ELR (cell line): Measurements from ENCODE around the gene IFNE.

Experiments
- DNase-seq: peaks from one replicate; pipeline ENCODE4 v3.0.0-alpha.2; 2015; ENCODE audit warnings: low read depth

IFNE gene, protein sequence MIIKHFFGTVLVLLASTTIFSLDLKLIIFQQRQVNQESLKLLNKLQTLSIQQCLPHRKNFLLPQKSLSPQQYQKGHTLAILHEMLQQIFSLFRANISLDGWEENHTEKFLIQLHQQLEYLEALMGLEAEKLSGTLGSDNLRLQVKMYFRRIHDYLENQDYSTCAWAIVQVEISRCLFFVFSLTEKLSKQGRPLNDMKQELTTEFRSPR

GRCh38 chr9:21482213-21482612, at the start of gene IFNE:
Gene IFNE, minus strand, starts transcription at chr9:21482313. Its CDS starts 619 bp downstream, at chr9:21481694.
- DNase-seq, result no peak

- DNase-seq, result no peak
Observed at GRCh38 chr9:21528123-21528808, 46.2 kb upstream of the IFNE start.

DNA sequence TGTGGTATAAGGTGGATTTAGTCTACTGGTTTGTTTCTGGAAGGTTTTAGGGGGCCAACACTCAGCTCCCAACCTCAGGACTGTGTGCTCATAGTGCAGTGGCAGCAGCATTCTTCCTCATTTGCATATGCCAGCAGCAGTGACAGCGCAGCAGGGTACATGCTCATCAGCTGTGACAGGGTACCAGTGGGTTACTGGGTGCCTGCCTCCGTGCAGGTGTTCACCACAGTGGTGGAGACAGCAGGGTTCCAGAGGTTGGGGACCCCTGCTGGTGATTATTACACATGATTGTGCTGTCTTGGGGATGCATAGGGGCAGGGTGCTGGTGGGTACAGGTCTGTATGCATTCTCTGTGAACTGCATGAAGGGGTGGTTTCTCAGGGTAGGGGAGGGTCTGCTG, 45.5 kb upstream of the IFNE start:
- no peak for DNase-seq

DNA sequence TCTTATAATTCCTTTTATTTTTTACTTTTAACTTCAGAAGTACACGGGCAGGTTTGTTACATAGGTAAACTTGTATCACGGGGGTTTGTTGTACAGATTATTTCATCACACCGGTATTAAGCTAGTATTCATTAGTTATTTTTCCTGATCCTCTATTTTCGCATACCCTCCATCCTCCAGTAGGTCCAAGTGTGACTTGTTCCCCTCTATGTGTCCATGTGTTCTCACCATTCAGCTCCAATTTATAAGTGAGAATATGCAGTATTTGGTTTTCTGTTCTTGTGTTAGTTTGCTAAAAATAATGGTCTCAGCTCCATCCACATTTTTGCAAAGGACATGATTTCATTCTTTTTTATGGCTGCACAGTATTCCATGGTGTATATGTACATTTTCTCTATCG, 43.1 kb upstream of the IFNE start:
- DNase-seq, result no peak

DNA sequence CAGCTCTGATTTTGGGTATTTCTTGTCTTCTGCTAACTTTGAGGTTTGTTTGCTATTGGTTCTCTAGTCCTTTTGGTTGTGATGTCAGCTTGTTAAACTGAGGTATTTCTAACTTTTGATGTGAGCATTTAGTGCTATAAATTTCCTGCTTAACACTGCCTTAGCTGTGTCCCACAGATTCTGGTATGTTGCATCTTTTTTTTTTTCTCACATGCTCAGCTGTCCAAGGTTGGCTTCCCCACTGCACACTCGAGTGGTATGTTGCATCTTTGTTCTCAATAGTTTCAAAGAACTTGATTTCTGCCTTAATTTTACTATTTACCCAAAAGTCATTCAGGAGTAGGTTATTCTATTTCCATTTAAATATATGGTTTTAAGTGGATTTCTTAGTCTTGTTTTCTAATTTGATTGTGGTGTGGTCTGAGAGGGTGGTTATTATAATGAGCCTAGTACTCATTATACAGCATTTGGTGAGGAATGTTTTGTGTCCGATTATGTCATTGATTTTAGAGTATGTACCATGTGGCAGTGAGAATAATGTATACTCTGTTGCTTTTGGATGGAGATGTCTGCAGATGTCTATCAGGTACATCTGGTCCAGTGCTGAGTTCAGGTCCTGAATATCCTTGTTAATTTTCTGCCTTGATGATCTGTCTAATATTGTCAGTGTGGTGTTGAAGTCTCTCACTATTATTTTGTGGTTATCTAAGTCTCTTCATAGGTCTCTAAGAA, 42.2 kb upstream of the IFNE start:
- no peak for DNase-seq

- no peak for DNase-seq
Observed at GRCh38 chr9:21523021-21524014, 41.2 kb upstream of the IFNE start.

DNA sequence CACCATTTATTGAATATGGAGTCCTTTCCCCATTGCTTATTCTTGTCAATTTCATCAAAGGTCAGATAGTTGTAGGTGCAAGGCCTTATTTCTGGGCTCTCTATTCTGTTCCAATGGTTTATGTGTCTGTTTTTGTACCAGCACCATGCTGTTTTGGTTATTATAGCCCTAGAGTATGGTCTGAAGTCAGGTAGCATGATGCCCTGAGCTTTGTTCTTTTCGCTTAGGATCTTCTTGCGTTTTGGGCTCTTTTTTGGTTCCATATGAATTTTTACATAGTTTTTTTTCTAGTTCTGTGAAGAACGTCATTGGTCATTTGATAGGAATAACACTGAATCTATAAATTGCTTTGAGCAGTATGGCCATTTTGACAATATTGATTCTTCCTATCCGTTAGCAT, 40.2 kb upstream of the IFNE start:
- DNase-seq, result no peak

- no peak for DNase-seq
Observed at GRCh38 chr9:21521448-21521847, 39.3 kb upstream of the IFNE start.

- no peak for DNase-seq
Observed at GRCh38 chr9:21520501-21521228, 38.6 kb upstream of the IFNE start.

DNA sequence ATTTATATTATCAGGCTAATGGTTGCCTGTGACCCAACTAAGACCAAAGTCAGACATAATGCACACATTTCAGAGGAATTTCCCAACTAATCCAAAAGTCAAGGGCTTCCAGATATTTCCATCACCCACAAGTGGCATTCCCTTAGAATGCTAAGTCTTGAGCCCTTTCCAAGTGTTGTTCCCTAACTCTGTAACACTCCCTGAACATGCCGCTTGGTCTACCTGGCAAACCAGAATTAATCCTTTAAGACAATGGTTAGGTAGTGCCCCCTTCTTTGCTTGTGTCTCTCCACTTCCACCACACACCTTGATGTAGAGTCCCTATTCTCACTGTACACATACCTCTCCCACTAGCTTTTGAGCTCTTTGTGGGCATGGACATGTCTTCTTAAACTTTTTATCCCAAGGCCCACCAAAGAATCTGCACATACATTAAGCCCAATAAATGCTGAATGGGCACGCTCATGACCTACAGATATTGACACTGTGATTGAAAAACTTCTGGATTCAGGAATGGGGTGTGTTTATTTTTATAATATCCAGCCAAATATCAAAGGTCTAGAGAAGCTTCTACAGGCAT, 37.8 kb upstream of the IFNE start:
- no peak for DNase-seq

GRCh38 chr9:21516796-21517195, 34.7 kb upstream of the IFNE start:
- no peak for DNase-seq

DNA sequence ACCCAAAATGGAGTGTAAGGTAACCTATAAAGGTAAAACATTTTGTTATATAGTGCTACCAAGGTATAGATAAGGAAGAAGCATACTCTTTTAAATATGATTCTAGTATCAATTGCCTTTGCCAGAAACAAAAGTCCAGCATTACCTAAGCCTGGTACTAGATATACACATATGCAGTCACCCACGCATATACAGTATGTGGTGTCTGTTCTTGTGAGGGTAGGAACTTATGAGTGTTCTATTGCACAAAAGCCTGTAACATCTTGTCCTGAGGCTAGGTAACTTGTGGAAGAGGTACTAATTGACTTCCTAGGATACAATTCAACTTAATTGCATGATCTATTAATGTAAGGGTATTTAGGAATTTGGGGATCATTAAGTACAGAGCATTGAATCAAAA, 31.3 kb upstream of the IFNE start:
- no peak for DNase-seq

GRCh38 chr9:21510806-21511205, 28.7 kb upstream of the IFNE start:
- DNase-seq, result no peak

DNA sequence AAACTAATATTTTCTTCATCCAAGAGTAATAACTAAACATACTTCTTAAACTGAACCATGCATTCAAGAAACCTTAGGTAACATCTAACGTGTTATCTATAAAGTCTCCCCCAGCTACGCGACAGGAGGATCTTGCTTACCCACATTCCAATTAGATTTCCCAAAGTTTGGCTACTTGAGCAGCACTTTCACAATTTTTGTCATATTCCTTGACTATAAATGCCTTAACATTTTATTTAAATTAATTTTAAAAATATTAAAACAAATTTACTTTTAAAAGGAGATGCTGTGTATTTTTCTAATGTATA, 25.3 kb upstream of the IFNE start:
- no peak for DNase-seq

- DNase-seq, result peak; percentile 88
Observed at GRCh38 chr9:21506626-21507482, 24.7 kb upstream of the IFNE start.

DNA sequence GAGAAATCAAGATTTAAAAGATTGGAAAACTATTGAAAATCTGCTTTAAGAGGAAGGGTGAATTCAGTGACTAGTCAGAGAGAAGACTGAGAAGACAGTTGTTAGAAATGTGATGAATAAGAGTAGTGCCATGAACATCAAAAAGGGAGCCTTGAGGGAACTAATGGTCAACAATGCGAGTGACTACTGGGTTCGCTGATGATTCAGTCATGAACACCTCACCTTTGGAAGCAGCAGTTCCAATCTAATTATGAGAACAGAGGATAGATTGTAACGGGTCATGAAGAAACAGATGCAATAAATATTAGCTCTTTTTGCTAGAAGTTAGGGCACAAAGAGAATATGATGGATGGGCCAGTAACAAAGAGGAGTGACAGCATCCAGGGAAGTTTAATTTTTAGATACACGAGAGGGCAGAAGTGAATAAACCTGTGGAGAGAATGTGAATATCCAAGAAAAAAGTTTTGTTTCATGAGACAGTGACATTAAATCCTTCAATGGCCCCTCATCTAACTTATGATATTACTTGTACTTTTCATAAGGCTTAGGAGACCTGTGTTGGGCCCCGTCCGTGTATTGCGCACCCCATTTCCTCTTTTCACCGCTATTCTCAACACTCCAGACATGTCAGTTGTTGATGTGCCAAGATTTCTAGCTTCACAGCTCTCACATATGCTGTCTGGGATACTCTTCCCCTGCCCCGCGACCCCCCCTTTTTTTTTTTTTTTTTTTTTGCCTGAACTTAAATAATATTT, 23.5 kb upstream of the IFNE start:
- peak; percentile 76 for DNase-seq

DNA sequence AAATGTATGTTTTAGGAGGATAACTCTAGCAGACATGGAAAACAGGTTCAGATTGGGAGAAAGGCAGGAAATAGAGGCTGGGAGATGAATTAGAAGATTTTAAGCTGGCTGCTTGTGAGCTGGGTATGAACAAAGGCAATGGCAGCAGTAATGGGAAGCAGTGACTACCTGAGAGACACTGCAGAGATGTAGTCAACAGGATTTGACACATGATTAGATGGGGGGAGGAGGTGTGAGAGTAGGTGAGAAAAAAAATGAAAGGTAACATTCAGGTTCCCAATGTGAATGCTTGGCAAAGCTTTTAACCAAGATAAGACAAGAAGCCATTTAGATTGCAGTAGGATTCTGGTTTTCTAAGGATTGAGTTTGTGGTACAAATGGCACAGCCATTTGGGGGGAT, 22.8 kb upstream of the IFNE start:
- no peak for DNase-seq

- DNase-seq, result no peak
Observed at GRCh38 chr9:21504113-21504512, 22.0 kb upstream of the IFNE start.

DNA sequence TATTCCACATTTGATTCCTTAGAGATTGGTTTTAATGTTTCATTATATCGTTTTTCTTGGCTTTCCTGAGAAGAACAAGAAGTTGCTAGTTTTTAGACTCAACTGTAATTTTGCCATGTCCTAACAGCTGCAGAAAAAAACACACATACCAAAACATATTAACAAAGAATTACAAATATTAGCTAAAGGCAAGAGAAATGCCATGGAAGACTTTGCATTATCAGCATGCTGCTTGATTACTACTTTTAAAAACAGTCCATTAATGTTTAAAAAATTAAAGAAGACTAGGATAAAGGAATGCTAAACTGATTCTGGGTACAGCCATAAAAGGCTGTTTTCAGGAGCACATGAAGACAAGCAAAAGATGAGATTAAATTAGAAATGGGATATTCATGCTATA, 20.5 kb upstream of the IFNE start:
- DNase-seq, result no peak

- no peak for DNase-seq
Observed at GRCh38 chr9:21499912-21500311, 17.8 kb upstream of the IFNE start.
